IPS DF 4.7 (cell line): Measurements from ENCODE around the gene CD320.
"Not testable (repeated sequence)": the region's sequence is repeated elsewhere in the genome, so short reads cannot be mapped to it uniquely, and the experiment has no call there.

Experiments
- DNase-seq: peaks from one replicate; pipeline ENCODE4 v3.0.0-alpha.2; 2013; ENCODE audit warnings: low spot score; ENCODE audit errors: extremely low read depth

The CD320 gene

DNA sequence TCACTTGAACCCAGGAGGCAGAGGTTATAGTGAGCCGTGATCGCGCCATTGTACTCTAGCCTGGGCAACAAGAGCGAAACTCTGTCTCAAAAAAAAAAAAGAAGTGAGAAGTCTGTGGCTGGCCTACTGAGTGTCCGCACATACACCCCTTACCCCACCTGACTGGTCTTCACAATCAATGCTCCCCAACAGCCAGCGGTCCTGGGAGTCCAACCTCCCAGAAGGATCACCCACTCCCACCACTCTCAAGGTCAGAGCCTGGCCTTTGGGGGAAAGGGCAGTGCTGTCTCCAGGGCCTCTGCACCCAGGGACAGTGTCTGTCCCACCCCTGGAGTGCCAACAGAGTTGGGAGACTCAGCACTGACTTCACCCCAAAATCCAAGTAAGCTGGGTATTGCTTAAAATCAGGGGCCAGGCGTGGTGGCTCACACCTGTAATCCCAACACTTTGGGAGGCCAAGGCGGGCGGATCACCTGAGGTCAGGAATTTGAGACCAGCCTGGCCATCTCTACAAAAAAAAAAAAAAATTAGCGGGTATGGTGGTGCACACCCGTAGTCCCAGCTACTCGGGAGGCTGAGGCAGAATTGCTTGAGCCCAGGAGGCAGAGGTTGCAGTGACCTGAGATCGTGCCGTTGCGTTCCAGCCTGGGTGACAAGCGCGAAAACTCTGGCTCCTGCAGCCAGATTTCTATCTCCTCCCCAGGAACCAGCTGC lies 2.3 kb upstream of the CD320 start:
- no peak for DNase-seq

DNA sequence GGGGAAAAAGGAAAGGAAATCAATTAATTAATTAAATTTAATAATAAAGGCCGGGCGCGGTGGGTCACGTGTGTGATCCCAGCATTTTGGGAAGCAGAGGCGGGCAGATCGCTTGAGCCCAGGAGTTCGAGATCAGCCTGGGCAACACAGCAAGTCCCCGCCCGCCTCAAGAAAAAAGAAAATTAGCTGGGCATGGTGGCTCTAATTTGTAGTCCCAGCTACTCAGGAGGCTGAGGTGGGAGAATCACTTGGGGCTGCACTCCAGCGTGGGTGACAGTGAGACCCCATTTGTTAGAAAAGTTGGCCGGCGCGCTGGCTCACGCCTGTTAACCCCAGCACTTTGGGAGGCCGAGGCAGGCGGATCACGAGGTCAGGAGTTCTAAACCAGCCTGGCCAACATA lies 733 bp upstream of the CD320 start:
- DNase-seq, result no peak

DNA sequence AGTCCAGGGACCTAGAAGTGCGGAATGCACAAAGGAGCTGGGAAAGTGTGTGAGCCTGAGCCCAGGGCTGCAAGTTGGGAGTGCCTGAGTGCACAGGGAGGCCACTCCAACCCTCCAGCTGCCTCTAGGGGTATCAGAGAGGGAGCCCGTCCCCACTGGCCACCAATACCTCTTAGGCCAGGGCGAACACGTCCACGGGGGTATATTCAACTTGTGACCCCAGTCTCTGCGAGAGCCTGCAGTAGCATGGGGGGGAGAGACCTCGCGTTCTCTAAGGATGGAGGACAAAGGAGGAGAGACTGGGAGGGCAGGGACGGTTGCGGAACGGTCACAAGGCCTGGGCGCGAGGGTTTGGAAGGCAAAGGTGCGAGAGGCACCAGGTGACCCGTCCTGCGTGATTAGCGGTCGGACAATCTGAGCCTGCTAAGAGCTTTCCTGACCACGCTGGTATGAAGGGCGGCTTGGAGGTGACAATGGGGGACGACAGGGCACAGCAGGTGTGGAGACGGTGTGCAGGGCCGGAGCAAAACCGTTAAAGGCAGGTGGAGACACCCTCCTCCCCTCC lies 676 bp downstream of the CD320 start:
- no peak for DNase-seq

DNA sequence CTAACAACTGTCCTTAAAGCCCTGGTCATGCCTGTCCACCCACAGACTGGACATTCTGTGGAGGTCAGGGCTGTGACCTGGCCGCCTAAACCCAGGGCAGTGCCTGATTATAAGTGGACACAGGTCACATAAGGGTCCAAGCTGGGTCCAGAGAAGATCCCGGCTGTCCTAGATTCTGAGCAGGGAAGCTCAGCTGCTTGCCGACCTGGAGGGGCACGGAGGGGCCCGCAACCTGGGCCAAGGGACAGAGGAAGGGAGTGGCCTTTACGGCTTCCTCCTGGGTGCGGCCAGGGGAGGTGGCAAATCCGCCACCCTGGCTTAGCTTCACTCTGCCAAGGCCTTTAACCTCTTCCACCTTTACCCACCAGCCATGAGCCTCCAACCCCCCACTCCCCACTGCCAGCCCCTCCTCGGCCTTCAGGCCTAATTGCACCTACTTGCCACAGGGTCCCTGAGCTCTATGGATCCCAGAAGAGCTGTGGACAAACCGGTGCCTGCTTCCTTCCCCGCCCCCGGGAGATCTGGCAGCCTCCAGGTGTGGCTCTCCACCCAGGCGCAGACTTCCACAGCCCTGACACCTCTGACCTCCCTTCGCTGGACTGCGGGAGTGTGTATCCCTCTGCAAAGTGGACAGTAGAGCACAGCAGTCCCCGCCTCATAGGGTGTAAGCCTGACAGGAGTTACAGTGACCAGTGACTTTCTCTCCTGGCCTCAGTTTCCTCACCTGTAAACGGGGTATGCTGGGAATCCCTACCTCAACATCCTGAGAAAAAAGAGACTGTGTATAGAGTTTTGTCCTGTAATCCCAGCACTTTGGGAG lies 1.7 kb downstream of the CD320 start:
- no peak for DNase-seq

DNA sequence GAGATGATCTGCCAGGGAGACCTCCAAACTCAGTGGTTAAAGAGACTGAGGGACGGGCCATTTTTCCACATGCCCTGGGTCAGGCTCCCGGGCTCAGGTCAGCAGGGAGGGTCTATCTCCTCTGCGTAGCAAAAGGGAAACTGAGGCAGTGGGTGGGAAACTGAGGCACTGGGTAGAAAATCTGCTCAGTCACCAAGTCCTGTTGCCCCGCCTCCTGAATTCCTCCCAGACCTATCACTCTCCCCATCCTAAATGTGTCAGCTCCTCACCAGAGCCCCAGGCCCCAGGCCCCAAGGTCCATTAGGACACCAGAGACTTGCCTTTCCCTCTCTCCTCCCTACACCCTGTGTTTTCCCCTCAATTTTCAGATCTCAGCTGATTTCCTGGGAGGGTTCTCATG lies 2.4 kb downstream of the CD320 start:
- DNase-seq, result no peak

DNA sequence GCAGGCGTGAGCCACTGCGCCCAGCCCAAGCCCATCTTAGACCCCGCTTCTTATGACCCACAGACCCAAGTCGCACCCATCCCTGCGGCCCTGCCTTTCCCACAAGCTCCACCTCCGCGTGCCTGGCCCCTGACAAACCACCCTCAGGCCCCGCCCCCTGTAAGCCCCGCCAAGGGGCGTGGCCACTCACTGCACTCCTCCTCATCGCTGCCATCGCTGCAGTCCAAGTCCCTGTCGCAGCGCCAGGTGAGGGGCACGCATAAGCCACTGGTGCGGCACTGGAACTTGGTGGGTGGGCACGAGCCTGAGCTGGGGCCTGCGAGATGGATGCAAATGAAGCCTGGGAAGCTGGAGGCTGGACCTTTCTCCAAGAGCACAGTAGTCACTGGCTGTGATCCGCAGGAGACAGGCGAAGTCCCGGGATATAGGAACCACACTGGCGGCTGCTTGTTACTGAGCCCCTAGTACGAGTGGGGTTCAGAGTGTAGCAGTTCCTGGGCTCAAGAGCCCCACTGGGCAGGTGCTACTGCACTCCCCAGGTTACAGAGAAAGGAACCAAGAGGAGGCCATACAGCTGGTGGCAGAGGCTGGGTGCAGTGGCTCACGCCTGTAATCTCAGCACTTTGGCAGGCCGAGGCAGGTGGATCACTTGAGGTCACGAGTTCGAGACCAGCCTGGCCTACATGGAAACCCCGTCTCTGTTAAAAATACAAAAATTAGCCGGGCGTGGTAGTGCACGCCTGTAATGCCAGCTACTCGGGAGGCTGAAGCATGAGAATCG lies 3.1 kb downstream of the CD320 start:
- DNase-seq, result no peak

DNA sequence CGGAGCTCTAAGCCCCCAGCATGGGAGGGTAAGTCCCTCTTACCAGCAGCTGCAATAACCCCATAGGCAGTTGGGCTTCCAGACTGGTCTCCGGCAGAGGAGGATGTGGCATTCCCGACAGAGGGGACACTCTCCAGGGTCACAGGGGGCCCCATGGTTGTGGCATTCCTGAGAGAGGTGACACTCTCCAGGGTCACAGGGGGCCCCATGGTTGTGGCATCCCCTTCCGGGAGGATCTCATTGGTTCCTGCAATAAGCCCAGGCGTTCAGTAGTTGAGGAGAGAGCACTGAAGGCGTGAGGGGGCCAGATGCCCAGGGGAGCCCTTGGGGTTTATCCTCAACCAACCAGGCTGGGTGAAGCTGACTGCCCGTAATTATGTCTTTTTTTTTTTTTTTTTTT lies 5.4 kb downstream of the CD320 start:
- DNase-seq, result no peak

DNA sequence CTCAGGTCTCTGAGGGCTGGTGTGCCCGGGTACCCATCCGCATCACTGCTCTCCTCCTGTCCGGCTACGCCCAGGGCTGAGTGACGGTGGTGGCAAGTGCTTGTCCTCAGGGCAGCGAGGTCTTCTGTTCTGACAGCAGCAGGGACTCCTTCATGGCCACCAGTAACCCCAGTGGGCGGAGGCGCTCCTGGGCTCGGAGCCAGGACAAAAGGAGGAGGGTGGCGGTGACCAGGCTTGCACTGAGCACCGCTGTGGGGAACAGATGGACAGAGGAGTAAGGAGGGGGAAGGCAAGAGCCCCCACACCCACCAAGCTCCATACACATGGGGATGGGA lies 5.8 kb downstream of the CD320 start:
- no peak for DNase-seq

DNA sequence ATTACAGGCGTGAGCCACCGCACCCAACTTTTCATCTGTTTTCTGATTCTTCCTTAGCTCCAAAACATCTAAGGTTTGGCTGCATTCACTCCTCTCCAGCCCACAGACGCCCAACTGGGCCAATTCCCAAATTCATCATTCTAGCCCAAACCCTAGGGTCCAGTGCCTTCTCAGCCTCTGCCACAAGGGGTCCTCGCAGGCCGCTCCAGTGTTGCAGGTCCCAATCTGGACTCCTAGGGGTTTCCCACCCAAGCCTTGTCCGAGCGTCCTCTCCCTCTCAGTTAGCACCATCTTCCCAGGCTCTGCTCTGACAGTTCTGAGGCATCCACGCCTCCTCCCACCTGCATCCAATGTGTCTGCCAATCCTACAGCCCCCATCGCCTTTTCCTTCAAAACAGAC lies 16.8 kb downstream of the CD320 start:
- DNase-seq, result not testable (repeated sequence)

DNA sequence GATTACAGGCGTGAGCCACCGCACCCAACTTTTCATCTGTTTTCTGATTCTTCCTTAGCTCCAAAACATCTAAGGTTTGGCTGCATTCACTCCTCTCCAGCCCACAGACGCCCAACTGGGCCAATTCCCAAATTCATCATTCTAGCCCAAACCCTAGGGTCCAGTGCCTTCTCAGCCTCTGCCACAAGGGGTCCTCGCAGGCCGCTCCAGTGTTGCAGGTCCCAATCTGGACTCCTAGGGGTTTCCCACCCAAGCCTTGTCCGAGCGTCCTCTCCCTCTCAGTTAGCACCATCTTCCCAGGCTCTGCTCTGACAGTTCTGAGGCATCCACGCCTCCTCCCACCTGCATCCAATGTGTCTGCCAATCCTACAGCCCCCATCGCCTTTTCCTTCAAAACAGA lies 31.6 kb downstream of the CD320 start:
- DNase-seq, result not testable (repeated sequence)

DNA sequence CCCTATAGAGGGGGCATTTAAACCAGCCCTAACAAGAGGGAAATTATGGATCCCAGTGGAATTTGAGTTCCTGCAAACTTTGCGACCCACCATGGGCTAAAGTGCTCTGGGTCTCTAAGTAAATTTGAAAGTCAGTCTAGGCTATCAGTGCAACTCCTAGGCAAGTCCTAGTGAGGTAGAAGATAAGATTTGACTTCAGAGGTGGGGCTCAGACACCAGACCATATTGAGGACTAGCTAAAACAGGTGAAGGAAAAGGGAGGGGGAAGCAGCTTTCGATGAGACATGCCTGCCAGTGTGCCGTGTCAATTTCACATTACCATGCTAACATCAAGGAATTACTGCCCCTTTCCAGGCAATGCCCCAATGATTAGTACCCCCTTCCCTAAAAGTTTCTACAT lies 38.4 kb downstream of the CD320 start:
- DNase-seq, result no peak

DNA sequence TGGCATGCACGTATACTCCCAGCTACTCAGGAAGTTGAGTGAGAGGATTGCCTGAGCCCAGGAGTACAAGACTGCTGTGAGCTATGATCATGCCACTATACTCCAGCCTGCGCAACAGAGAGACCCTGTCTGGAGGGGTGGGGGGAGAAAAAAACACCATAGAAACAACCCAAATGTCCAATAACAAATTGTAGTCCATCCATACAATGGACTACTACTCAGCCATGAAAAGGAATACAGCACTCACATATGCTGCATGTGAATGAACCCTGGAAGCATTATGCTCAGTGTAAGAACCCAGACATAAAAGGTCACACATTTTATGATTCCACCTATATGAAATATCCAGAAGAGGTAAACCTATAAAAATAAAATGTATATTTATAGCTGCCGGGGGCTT lies 42.3 kb downstream of the CD320 start:
- DNase-seq, result no peak

DNA sequence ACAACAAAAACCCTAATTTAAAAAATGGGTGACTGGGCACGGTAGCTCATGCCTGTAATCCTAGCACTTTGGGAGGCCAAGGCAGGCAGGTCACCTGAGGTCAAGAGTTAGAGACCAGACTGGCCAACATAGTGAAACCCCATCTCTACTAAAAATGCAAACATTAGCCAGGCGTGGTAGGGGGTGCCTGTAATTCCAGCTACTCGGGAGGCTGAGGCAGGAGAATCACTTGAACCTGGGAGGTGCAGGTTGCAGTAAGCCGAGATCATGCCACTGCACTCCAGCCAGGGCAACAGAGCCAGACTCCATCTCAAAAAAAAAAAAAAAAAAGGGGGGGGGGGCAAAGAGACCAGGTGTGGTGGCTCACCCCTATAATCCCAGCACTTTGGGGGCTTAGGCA lies 43.9 kb downstream of the CD320 start:
- DNase-seq, result not testable (repeated sequence)

DNA sequence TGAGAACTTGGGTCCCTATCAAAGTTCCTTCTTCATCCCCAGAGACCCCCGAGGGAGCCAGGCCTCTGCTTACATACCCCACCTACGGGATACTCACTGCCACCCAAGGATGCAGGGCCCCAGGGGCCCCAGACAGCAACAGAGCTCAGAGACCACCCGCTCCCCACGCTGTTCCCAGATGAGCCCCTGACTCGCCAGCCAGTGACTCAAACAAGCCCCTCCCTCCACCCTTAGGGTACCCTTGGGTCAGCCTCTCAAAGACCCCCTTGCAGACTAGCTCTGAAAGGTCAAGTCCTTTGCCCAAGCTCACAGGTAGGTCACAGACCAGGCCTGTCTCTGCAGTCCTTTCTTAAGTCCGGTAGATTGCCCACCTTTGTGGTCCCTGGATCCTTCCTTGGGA lies 45.7 kb downstream of the CD320 start:
- DNase-seq, result no peak

DNA sequence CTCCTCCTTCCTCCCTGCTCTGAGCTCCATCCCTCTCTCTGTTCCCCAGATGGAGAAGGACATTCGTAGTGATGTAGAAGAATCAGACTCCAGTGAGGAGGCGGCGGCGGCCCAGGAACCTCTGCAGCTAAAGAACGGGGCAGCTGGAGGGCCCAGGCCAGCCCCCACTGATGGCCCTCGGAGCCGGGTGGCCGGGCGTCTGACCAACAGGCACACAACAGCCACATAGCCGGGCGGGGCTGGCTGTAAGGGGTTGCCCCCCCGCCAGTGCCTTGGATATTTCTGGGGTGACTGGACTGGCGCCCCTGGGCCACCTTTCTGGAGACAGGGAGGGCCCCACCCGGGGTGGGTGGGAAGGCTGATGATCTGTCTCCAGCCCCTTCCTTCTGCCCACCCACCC lies 46.3 kb downstream of the CD320 start:
- DNase-seq, result no peak

DNA sequence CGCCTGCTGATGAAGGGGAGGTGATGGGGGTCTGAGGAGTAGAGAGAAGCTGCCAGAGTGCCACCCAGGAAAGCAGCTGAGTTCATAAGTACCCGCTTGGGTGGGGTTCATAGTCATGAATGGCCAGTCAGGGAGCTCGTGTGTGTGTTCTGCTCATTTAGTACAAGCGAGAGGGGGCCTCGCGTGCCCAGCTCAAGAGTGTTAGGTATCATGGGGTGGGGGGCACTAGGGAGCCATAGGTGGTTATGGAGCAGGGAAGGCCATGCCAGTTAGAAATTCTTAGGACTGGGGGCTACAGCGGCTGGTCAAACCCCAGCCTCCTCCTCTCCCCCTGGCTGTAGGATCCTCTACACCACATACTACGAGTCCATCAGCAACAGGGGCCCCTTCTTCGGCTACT lies 46.8 kb downstream of the CD320 start:
- DNase-seq, result no peak

DNA sequence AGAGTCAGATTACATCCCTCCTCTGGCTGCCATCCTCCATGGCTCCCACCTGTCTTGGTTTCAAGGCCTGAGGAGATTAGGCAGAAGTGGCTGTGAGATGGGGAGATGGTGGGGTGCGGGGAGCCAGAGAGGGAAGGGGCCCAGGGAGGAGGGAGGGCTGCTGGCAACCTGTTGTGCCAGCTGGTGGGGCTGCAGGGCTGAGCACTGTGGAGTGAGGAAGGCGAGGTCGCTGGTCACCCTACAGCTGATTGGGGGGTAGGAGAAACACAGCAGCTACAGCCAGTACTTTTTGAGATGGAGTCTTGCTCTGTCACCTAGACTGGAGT lies 48.3 kb downstream of the CD320 start:
- DNase-seq, result no peak

DNA sequence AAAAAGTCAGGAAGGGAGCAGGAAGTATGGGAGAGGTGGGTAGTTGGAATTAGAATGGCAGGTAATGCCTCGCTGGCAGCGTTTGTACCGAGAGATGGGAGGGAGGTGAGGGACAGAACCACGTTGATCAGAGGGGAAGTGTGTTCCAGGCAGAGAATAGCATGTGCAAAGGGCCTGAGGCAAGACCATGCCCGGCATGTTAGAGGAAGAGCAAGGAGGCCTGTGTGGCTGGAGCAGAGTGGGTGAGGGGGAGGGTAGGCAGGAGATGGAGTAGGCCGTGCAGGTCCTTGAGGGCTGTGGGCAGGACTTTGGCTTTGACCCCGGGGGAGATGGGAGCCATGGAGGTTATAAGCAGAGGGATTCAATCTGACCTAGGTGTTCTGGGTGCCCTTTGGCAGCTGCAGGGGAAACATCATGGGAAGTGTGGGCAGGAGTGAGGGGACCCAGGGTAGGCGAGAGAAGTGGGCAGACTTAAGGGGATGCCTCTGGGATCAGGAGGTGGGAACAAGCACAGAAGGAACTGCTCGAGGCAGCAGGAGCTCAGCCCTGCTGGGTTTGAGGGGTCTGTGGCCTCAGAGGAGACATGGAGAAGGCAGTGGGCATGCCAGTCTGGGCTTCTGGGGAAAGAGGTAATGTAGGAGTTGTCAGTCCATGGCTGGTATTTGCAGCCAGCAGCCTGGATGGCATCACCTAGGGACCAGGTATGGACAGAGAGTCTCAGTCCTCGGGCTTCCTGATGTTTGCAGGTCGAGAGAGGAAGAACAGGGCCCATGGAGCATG lies 48.8 kb downstream of the CD320 start:
- DNase-seq, result no peak

DNA sequence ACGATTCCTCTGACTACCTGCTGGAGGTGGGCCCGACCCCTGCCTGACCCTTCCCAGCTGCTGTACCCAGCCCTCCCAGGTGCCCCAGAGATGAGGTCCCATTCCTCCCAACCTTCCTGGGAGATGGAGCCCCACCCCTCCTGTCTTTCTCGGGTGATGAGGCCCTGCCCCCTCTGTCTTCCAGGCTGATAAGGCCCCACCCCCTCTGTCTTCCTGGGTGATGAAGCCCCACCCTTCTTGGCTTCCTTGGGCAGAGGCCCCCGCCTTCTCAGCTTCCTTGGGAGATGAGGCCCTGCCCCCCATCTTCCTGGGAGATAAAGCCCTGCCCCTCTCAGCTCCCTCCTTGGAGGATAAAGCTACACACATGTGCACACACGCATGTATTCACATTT lies 51.1 kb downstream of the CD320 start:
- DNase-seq, result no peak

DNA sequence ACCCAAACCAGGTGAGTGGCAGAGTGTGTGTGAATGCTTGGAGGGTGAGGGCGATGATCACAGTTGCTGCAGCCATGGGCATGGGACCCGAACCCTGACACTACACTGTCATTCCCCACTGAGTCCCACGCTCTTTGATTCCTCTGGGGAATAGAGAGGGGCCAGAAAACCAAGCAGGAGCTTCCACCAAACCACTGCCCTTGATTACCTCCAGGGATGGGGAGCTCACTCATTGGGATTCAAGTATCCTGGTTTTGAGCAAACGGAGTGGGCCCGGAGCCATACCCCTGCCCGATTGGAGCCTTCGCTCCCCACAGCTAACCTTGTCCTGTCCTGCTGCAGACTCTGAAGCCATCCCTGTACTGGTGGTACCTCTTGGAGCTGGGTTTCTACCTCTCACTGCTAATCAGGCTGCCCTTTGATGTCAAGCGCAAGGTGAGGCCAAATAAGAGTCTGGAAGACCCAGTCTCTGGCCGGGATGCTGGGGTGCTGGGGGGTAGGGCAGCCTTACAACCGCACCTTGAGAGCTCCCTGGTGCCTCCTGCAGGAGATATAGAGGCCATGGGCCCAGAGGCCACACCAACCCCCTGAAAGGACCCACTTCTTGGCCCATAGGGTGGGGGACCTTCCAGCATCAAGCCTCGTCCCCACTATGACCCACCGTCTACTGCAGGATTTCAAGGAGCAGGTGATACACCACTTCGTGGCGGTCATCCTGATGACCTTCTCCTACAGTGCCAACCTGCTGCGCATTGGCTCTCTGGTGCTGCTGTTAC lies 51.7 kb downstream of the CD320 start:
- no peak for DNase-seq
